Measurements from ENCODE around the gene VAMP4.

DNA sequence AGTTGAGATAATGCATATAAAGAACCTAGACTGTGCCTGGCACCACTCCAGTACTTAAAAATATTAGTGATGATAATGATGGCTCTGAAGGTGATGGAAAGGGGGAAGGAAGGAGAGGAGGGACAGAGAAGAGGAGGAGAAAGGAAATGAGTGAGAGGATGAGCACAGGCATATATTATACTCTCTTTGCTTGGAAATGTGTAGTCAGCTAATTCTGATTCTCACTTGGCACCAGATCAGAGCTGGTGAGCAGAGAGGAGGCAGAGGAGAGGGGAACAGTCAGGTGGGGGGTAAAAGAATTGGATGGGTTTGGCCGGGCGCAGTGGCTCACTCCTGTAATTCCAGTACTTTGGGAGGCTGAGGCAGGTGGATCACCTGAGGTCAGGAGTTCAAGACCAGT lies 65.0 kb downstream of the VAMP4 start:
- no peak for TF ChIP-seq SIN3A (IDR thresholded peaks at IDR 0.05; ENCODE audit: borderline replicate concordance, insufficient read depth, low read depth, low read length)
- TF ChIP-seq CTCF (IDR thresholded peaks at IDR 0.05): no peak
- TF ChIP-seq, protein P1, sequence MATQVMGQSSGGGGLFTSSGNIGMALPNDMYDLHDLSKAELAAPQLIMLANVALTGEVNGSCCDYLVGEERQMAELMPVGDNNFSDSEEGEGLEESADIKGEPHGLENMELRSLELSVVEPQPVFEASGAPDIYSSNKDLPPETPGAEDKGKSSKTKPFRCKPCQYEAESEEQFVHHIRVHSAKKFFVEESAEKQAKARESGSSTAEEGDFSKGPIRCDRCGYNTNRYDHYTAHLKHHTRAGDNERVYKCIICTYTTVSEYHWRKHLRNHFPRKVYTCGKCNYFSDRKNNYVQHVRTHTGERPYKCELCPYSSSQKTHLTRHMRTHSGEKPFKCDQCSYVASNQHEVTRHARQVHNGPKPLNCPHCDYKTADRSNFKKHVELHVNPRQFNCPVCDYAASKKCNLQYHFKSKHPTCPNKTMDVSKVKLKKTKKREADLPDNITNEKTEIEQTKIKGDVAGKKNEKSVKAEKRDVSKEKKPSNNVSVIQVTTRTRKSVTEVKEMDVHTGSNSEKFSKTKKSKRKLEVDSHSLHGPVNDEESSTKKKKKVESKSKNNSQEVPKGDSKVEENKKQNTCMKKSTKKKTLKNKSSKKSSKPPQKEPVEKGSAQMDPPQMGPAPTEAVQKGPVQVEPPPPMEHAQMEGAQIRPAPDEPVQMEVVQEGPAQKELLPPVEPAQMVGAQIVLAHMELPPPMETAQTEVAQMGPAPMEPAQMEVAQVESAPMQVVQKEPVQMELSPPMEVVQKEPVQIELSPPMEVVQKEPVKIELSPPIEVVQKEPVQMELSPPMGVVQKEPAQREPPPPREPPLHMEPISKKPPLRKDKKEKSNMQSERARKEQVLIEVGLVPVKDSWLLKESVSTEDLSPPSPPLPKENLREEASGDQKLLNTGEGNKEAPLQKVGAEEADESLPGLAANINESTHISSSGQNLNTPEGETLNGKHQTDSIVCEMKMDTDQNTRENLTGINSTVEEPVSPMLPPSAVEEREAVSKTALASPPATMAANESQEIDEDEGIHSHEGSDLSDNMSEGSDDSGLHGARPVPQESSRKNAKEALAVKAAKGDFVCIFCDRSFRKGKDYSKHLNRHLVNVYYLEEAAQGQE (IDR thresholded peaks at IDR 0.05; ENCODE audit: insufficient read depth in 1 of 2, low read depth in 2 of 2, low read length in 1 of 2): no peak
- TF ChIP-seq POLR2AphosphoS5 (IDR thresholded peaks at IDR 0.05; ENCODE audit: low read depth, low read length): no peak
- no peak for TF ChIP-seq TCF7L2 (IDR thresholded peaks at IDR 0.05; ENCODE audit: low read depth, low read length)
